Colonic mucosa (tissue), 4 donors: ENCODE measurements around the gene ASZ1. TPM values are rescaled to one million over a fixed set of nuclear protein-coding genes. Genes with fewer than 3 reads are reported as not detected.

Experiments used
- DNase-seq: peaks from one replicate; pipeline ENCODE4 v3.0.0-alpha.2; 2020
- H3K27ac ChIP-seq: fragments of 200-600 bp; one replicate; pipeline ENCODE4 v1.8.0; 2021
- H3K27me3 ChIP-seq: fragments of 200-600 bp; one replicate; pipeline ENCODE4 v1.8.0; 2021
- H3K36me3 ChIP-seq: fragments of 200-600 bp; one replicate; pipeline ENCODE4 v1.8.0; 2021
- H3K4me1 ChIP-seq: fragments of 200-600 bp; one replicate; pipeline ENCODE4 v1.8.0; 2021; ENCODE audit warnings: mild to moderate bottlenecking
- H3K4me3 ChIP-seq: fragments of 200-600 bp; one replicate; pipeline ENCODE4 v1.8.0; 2021
- H3K9ac ChIP-seq, 2 donors: one replicate each; pipeline ENCODE4 v1.7.0; 2013; ENCODE audit warnings: control low read depth in 2 of 2, low read depth in 2 of 2, low read length in 2 of 2
- H3K9me3 ChIP-seq: fragments of 200-600 bp; one replicate; pipeline ENCODE4 v1.8.0; 2021
- intact Hi-C: fragments of 100-400 bp; cut with DNase I; formaldehyde crosslinking; loops from one replicate; pipeline ENCODE4 v1.14.1; 2022
- total RNA-seq, 2 donors: library from RNA; stranded (reverse); fragmentation: NEBNext Ultra II Directional in 1 of 2; extraction: Animal tissue kit (Norgen Biotek cat#: 25700) in 1 of 2; gene quantifications; one replicate each; pipeline ENCODE4 v1.2.1, GENCODE V29; 2021
- TF ChIP-seq, protein P1 (sequence below): fragments of 200-600 bp; IDR thresholded peaks from one replicate; pipeline ENCODE4 v1.8.0; 2022; ENCODE audit warnings: antibody characterized with exemption, mild to moderate bottlenecking
- donor health status: healthy.
- donor health status: DM: no; HTN: no; CAD: no.
- donor health status: DM: no; HTN: no; CAD: no.

Gene ASZ1
- total RNA-seq, 2 donors from 2014 or later: not detected

DNA sequence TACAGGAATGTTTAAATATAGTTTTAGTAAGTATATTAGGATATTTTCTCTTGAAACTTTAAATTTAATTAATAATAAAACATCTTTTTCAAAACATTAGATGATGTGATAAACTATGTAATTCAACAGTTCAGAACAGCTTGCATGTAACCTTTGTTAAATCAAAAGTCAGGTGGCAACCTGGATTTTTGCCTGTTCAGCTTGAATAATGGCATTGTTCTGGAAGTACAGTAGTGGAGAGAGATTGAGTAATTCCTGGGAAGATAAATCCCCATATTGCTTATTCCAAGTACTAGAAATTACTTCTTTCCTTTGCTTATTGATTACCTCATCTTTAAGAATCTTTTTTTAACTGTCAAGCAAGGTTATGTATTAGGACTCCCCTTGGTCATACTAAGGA lies 32.4 kb upstream of the ASZ1 start:
- intact Hi-C loops: loop anchor here (5.0 kb wide), 1 partner anchor 258 kb away; no protein-coding TSS in a partner anchor
- Histone ChIP-seq H3K9ac (no peak overlapping the region), H3K9me3 (no peaks in the 10 kb centered on the region), H3K36me3 (no peaks in the 10 kb centered on the region), H3K4me3 (no peak overlapping the region), H3K4me1 (no peaks in the 10 kb centered on the region), H3K27ac (no peak overlapping the region), H3K27me3 (no peaks in the 10 kb centered on the region)
- no peak for DNase-seq
- TF ChIP-seq, protein P1, sequence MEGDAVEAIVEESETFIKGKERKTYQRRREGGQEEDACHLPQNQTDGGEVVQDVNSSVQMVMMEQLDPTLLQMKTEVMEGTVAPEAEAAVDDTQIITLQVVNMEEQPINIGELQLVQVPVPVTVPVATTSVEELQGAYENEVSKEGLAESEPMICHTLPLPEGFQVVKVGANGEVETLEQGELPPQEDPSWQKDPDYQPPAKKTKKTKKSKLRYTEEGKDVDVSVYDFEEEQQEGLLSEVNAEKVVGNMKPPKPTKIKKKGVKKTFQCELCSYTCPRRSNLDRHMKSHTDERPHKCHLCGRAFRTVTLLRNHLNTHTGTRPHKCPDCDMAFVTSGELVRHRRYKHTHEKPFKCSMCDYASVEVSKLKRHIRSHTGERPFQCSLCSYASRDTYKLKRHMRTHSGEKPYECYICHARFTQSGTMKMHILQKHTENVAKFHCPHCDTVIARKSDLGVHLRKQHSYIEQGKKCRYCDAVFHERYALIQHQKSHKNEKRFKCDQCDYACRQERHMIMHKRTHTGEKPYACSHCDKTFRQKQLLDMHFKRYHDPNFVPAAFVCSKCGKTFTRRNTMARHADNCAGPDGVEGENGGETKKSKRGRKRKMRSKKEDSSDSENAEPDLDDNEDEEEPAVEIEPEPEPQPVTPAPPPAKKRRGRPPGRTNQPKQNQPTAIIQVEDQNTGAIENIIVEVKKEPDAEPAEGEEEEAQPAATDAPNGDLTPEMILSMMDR: no peak

DNA sequence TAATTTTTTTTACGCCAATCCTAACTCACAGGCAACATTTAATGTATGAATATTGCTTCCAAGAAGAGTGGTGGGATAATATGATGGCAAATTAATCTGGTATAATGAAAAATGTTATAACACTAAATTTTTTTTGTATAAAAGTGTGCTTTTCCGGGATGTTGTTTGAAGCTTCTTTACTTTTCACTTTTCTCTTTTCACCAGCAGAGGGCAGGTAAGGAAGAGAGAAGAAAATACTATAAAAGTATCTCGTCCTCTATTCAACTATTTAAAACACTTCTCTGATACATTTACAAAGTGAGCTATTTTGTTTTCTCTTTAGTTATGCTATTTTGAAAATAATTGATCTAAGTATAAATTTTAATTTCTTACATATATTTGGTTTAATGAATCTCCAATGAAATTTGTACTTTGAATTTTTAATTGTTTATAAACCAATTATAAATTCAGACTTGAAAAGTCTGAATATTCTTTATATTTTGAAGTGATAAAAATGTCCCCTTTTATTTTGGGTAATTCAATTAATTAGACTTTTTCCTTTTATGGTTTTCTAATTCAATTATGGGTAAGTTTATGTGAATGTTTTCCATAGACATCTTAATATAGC lies 31.8 kb upstream of the ASZ1 start:
- no peaks in the 10 kb centered on the region for H3K27me3 ChIP-seq
- no peak overlapping the region for H3K27ac ChIP-seq
- no peaks in the 10 kb centered on the region for H3K9me3 ChIP-seq
- DNase-seq: no peak
- H3K36me3 ChIP-seq: no peaks in the 10 kb centered on the region
- intact Hi-C loops: loop anchor here (5.0 kb wide), 1 partner anchor 258 kb away; no protein-coding TSS in a partner anchor
- H3K4me3 ChIP-seq: no peak overlapping the region
- no peak overlapping the region for H3K9ac ChIP-seq
- TF ChIP-seq, protein P1: peak; percentile 51
- no peaks in the 10 kb centered on the region for H3K4me1 ChIP-seq

DNA sequence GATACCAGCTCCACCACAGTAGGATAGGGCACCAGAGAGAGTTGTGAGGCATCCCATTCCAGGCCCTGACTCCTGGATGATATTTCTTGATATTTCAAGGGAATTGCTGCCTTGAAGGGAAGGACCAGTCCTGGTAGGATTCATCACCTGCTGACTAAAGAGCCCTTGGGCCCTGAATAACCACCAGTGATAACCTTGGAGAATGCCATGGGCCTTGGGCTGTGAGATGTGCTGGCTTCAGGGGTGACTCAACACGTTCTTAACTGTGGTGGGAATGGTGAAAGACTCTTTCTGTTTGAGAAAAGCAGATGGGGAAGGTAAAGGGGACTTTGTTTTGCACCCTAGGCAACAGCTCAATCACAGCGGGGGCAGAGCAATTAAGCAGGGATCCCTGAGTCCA lies 21.4 kb upstream of the ASZ1 start:
- no peak for DNase-seq
- no peak overlapping the region for H3K27ac ChIP-seq
- no peaks in the 10 kb centered on the region for H3K4me1 ChIP-seq
- no peaks in the 10 kb centered on the region for H3K9me3 ChIP-seq
- H3K4me3 ChIP-seq: no peak overlapping the region
- H3K36me3 ChIP-seq: no peaks in the 10 kb centered on the region
- no peaks in the 10 kb centered on the region for H3K27me3 ChIP-seq
- H3K9ac ChIP-seq: no peak overlapping the region
- intact Hi-C loops: no loop called here
- TF ChIP-seq, protein P1: no peak

DNA sequence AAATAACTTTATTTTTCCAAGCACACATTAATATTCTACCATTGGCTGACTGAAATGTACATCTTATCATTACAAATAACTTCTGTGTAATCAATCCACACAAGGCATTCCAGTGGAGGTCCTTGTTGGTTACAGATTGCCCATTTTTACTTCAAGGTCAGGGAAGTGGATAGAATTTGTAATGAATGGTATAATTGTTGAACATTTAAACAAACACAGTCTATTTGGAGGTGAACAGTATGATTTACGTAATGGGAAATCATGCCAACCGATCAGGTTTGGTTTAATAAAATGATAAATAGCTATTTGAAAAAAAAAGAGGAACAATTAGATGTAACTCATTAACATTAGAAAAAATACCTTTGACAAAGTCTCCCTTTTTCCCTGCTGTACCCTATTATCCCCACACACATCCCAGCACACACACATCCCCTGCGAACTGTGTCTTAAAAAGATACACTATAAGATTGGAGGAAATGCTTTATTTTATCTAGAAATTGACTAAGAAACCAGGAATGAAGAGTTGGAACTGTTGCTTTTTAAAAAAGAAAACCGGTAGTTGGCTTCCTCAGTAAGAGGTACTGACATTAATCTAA lies 19.0 kb upstream of the ASZ1 start:
- intact Hi-C loops: no loop called here
- H3K27ac ChIP-seq: no peak overlapping the region

DNA sequence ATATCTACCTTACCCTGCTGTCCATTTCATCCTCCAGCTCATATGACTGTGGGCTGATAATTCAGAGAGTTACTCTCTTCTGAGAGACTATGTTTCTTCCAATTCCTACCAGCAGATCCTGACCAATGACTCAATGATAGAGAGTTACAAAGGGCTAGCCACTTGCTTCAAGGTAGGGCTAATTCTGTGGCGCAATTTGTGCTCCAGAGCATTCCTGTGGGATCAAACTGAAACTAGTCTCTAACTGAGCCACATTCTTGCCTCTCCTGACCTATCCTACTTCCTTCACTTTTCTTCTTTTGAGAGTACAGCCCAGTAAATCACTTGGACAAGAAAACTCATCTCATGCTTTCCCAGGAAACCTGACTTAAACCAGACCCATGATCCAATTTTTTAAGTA lies 17.9 kb upstream of the ASZ1 start:
- Histone ChIP-seq H3K4me1 (no peaks in the 10 kb centered on the region), H3K9ac (no peak overlapping the region), H3K27ac (no peak overlapping the region), H3K36me3 (no peaks in the 10 kb centered on the region), H3K27me3 (no peaks in the 10 kb centered on the region), H3K9me3 (no peaks in the 10 kb centered on the region), H3K4me3 (no peak overlapping the region)
- no peak for DNase-seq
- TF ChIP-seq, protein P1: no peak
- intact Hi-C loops: no loop called here

More for the DNA sequence above, 19.0 kb upstream of the ASZ1 start:
- Histone ChIP-seq H3K9me3 (no peaks in the 10 kb centered on the region), H3K27me3 (no peaks in the 10 kb centered on the region), H3K4me3 (no peak overlapping the region), H3K36me3 (no peaks in the 10 kb centered on the region), H3K9ac (no peak overlapping the region), H3K4me1 (no peaks in the 10 kb centered on the region)
- TF ChIP-seq, protein P1: no peak
- no peak for DNase-seq
